DMS153 (cell line): ENCODE measurements around the gene MTMR3.

Source experiments
- DNase-seq: peaks from one replicate; lab custom pipeline; 2025; lab: John Stamatoyannopoulos, UW

Gene MTMR3

GRCh38 chr22:29916007-29916544 is 33.1 kb downstream of the MTMR3 start:
- DNase-seq: no peak

GRCh38 chr22:29917052-29917902 is 34.3 kb downstream of the MTMR3 start:
- DNase-seq: no peak

GRCh38 chr22:29925402-29925801 is 42.4 kb downstream of the MTMR3 start:
- DNase-seq: no peak

GRCh38 chr22:29926057-29926456 is 43.1 kb downstream of the MTMR3 start:
- no peak for DNase-seq

GRCh38 chr22:29932136-29932535 is 49.2 kb downstream of the MTMR3 start:
- DNase-seq: no peak

GRCh38 chr22:29933619-29934018 is 50.6 kb downstream of the MTMR3 start:
- DNase-seq: no peak

GRCh38 chr22:29934596-29934995 is 51.6 kb downstream of the MTMR3 start:
- DNase-seq: no peak

- DNase-seq: no peak
Observed at GRCh38 chr22:29936186-29936585, 53.2 kb downstream of the MTMR3 start.

GRCh38 chr22:29937940-29938693 is 55.1 kb downstream of the MTMR3 start:
- no peak for DNase-seq

- no peak for DNase-seq
Observed at GRCh38 chr22:29940526-29940925, 57.6 kb downstream of the MTMR3 start.

GRCh38 chr22:29944339-29944738 is 61.4 kb downstream of the MTMR3 start:
- no peak for DNase-seq

GRCh38 chr22:29945435-29945834 is 62.5 kb downstream of the MTMR3 start:
- DNase-seq: no peak

- no peak for DNase-seq
Observed at GRCh38 chr22:29946220-29946619, 63.2 kb downstream of the MTMR3 start.

- no peak for DNase-seq
Observed at GRCh38 chr22:29947410-29948384, 64.7 kb downstream of the MTMR3 start.

- DNase-seq: no peak
Observed at GRCh38 chr22:29948385-29948769, 65.4 kb downstream of the MTMR3 start.

GRCh38 chr22:29949872-29950271 is 66.9 kb downstream of the MTMR3 start:
- DNase-seq: no peak

- DNase-seq: no peak
Observed at GRCh38 chr22:29951791-29952413, 68.9 kb downstream of the MTMR3 start.

GRCh38 chr22:29954203-29954855 is 71.4 kb downstream of the MTMR3 start:
- no peak for DNase-seq

GRCh38 chr22:29956680-29957079 is 73.7 kb downstream of the MTMR3 start:
- no peak for DNase-seq

- no peak for DNase-seq
Observed at GRCh38 chr22:29958170-29958569, 75.2 kb downstream of the MTMR3 start.

- no peak for DNase-seq
Observed at GRCh38 chr22:29964776-29965175, 81.8 kb downstream of the MTMR3 start.
